K562 (cell line): ENCODE data around the gene RAMP2. TPM values are rescaled to one million over a fixed set of nuclear protein-coding genes. Genes with fewer than 3 reads are reported as not detected.

ENCODE experiments used
- BHLHE40 ChIP-seq: IDR thresholded peaks from 2 replicates; pipeline ENCODE4 v1.6.1; 2011; ENCODE audit warnings: low read length, improper control_type of control experiment
- CEBPB ChIP-seq: fragments of 450-650 bp; IDR thresholded peaks from 2 replicates; pipeline ENCODE4 v1.6.1; 2016; ENCODE audit warnings: missing genetic modification characterization, missing compliant biosample characterization
- CREB3L1 ChIP-seq: fragments of 450-650 bp; IDR thresholded peaks from 2 replicates; pipeline ENCODE4 v1.6.1; 2014; ENCODE audit warnings: low read depth, mild to moderate bottlenecking, moderate library complexity, borderline replicate concordance
- CTCFL ChIP-seq: IDR thresholded peaks from 2 replicates; pipeline ENCODE4 v1.6.1; 2011; ENCODE audit warnings: borderline replicate concordance, low read depth, mild to moderate bottlenecking, moderate library complexity, low read length; ENCODE audit not compliant: insufficient read depth, poor library complexity, severe bottlenecking
- FOXJ2 ChIP-seq: fragments of 200-800 bp; sonication (Bioruptor generic); IDR thresholded peaks from 2 replicates; pipeline ENCODE4 v1.6.1; 2016; ENCODE audit warnings: missing genetic modification characterization, missing compliant biosample characterization
- FUS ChIP-seq: fragments of 200-400 bp; formaldehyde crosslinking; optimal IDR thresholded peaks from 2 replicates; pipeline ENCODE3; 2017; ENCODE audit warnings: low read depth, low read length
- GTF2A2 ChIP-seq: IDR thresholded peaks from 2 replicates; pipeline ENCODE4 v1.6.1; 2016; ENCODE audit warnings: mild to moderate bottlenecking, missing genetic modification characterization, missing compliant biosample characterization
- HDGF ChIP-seq: fragments of 450-650 bp; IDR thresholded peaks from 2 replicates; pipeline ENCODE4 v1.6.1; 2016
- JUND ChIP-seq, 2 experiments: IDR thresholded peaks; 2 replicates in 1 of 2; 3 replicates in 1 of 2; pipeline ENCODE4 v1.6.1; 2011; ENCODE audit warnings: borderline replicate concordance in 2 of 2, low read depth in 2 of 2, low read length in 2 of 2, improper control_type of control experiment in 1 of 2, missing biosample characterization in 1 of 2, missing genetic modification characterization in 1 of 2, missing genetic modification reagents in 1 of 2
- KAT8 ChIP-seq: fragments of 450-650 bp; IDR thresholded peaks from 2 replicates; pipeline ENCODE4 v1.6.1; 2016; ENCODE audit warnings: low read depth, mild to moderate bottlenecking
- KDM5B ChIP-seq: fragments of 200-600 bp; sonication (generic); IDR thresholded peaks from 2 replicates; pipeline ENCODE4 v1.6.1; 2012; ENCODE audit warnings: low read depth, mild to moderate bottlenecking, moderate library complexity, low read length, control low read depth, inconsistent platforms; ENCODE audit not compliant: insufficient replicate concordance
- KHSRP ChIP-seq: fragments of 450-650 bp; IDR thresholded peaks from 2 replicates; pipeline ENCODE4 v1.6.1; 2017
- MEIS2 ChIP-seq: fragments of 450-650 bp; IDR thresholded peaks from 2 replicates; pipeline ENCODE4 v1.6.1; 2014; ENCODE audit warnings: mild to moderate bottlenecking; ENCODE audit not compliant: partially characterized antibody
- PHTF2 ChIP-seq: fragments of 250-450 bp; sonication (Bioruptor Pico); IDR thresholded peaks from 2 replicates; pipeline ENCODE4 v1.5.0; 2021; ENCODE audit warnings: mild to moderate bottlenecking
- POLR2AphosphoS5 ChIP-seq: IDR thresholded peaks from 2 replicates; pipeline ENCODE4 v1.6.1; 2011; ENCODE audit warnings: mild to moderate bottlenecking, low read depth, low read length, moderate library complexity; ENCODE audit not compliant: control insufficient read depth, insufficient read depth
- PRMT5 ChIP-seq: sonication (generic); formaldehyde crosslinking; IDR thresholded peaks from 2 replicates; pipeline ENCODE4 v1.5.0; 2020; ENCODE audit warnings: missing genetic modification reagents
- SPI1 ChIP-seq: IDR thresholded peaks from 2 replicates; pipeline ENCODE4 v1.6.1; 2011; ENCODE audit warnings: low read depth, low read length, control low read depth, borderline replicate concordance
- ZBED1 ChIP-seq: IDR thresholded peaks from 2 replicates; pipeline ENCODE4 v1.6.1; 2014
- ZBTB49 ChIP-seq: sonication (generic); formaldehyde crosslinking; IDR thresholded peaks from 2 replicates; pipeline ENCODE4 v1.8.0; 2022; ENCODE audit warnings: missing genetic modification reagents, mild to moderate bottlenecking, borderline replicate concordance
- ZNF316 ChIP-seq: fragments of 450-650 bp; IDR thresholded peaks from 2 replicates; pipeline ENCODE4 v1.6.1; 2016
- ZNF444 ChIP-seq: fragments of 250-450 bp; sonication (Bioruptor Pico); IDR thresholded peaks from 2 replicates; pipeline ENCODE4 v1.4.0; 2020; ENCODE audit warnings: mild to moderate bottlenecking, moderate library complexity
- ZNF764 ChIP-seq: fragments of 250-450 bp; sonication (Bioruptor Pico); IDR thresholded peaks from 2 replicates; pipeline ENCODE4 v1.4.0; 2020; ENCODE audit warnings: low read depth, mild to moderate bottlenecking, moderate library complexity
- ZNF778 ChIP-seq: fragments of 450-650 bp; formaldehyde crosslinking; IDR thresholded peaks from 2 replicates; pipeline ENCODE4 v1.4.0; 2020; ENCODE audit warnings: mild to moderate bottlenecking, moderate library complexity
- polyA plus RNA-seq, 8 experiments: library from polyadenylated mRNA; depleted of rRNA in 4 of 8; stranded (reverse) in 5 of 8; unstranded in 3 of 8; fragments of >200 nt; fragmentation: Nextera tagmentation in 2 of 8; fragmentation: Illumina TruSeq in 1 of 8; extraction: Ambion mirVana in 2 of 8; extraction: Trizol in 1 of 8; gene quantifications; 2 replicates each; pipeline versions ENCODE4 v1.2.1 to v1.2.3, GENCODE V29; 2011 to 2014; ENCODE audit warnings: inconsistent platforms in 1 of 8, missing spikeins in 1 of 8
- total RNA-seq, 7 experiments: library from RNA; depleted of rRNA in 6 of 7; stranded (reverse); fragments of >200 nt in 6 of 7; fragmentation: Illumina TruSeq in 2 of 7; extraction: Trizol in 2 of 7; gene quantifications; 2 replicates each; pipeline versions ENCODE4 v1.2.1 to v1.2.3, GENCODE V29; 2011 to 2021; ENCODE audit warnings: low replicate concordance in 1 of 7

Gene RAMP2
- total and polyA plus RNA-seq, 9 of the 15 experiments (the other 6 are each of a cell fraction or from before 2014, with no cell fraction given), result not detected

GRCh38 chr17:42773290-42774035, 12.4 kb downstream of the RAMP2 start, which contains the start of gene VPS25 (continued):
- TF ChIP-seq GTF2A2 (tag), result peak; percentile 66; the same call in 1 of the 2 replicates
- TF ChIP-seq ZBTB49 (CRISPR knock-in tag), result no peak
- TF ChIP-seq FUS, result no peak
- no peak for TF ChIP-seq CEBPB (tag)
- TF ChIP-seq MEIS2, result no peak
- no peak for TF ChIP-seq KAT8
- TF ChIP-seq PRMT5, result no peak
- TF ChIP-seq FOXJ2 (tag), result no peak
- peak; percentile 95 for TF ChIP-seq POLR2AphosphoS5
- TF ChIP-seq PHTF2 (CRISPR knock-in tag), result no peak
- peak; percentile 70; the same call in 1 of the 2 replicates for TF ChIP-seq JUND (IDR thresholded peaks at IDR 0.05; ENCODE audit: borderline replicate concordance, low read depth, low read length)
- TF ChIP-seq JUND (tag; IDR thresholded peaks at IDR 0.05; ENCODE audit: borderline replicate concordance, low read depth, low read length), result peak; percentile 31; the same call in 1 of the 3 replicates
- TF ChIP-seq KDM5B, result peak; percentile 65
- TF ChIP-seq CTCFL, result no peak
- TF ChIP-seq SPI1, result peak; percentile 41; the same call in 1 of the 2 replicates
- TF ChIP-seq ZNF764 (CRISPR knock-in tag), result peak; percentile 36; the same call in 1 of the 2 replicates
- TF ChIP-seq HDGF, result no peak
- TF ChIP-seq ZNF316, result no peak
- no peak for TF ChIP-seq BHLHE40
- no peak for TF ChIP-seq KHSRP
- TF ChIP-seq ZNF444 (CRISPR knock-in tag), result no peak
- TF ChIP-seq ZNF778 (CRISPR knock-in tag), result no peak
- peak; percentile 82 for TF ChIP-seq ZBED1
- TF ChIP-seq CREB3L1, result peak; percentile 60
